CD4-positive, alpha-beta T cell treated with Interleukin-15 for 4 hours (primary cell): ENCODE measurements around the gene C17orf67.

Source experiments
- DNase-seq: peaks from one replicate; pipeline ENCODE4 v3.0.0-alpha.2; 2020; ENCODE audit warnings: low spot score

The C17orf67 gene, protein sequence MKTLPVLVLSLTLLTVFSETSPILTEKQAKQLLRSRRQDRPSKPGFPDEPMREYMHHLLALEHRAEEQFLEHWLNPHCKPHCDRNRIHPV

GRCh38 chr17:56833809-56834379 is at the start of gene C17orf67, which contains the start of gene DGKE:
C17orf67 (minus strand) TSS chr17:56833920; CDS start chr17:56815810, 18,110 bp downstream.
DGKE (plus strand) TSS chr17:56834151; CDS start chr17:56834796, 645 bp downstream.
- DNase-seq = peak; percentile 98

DNA sequence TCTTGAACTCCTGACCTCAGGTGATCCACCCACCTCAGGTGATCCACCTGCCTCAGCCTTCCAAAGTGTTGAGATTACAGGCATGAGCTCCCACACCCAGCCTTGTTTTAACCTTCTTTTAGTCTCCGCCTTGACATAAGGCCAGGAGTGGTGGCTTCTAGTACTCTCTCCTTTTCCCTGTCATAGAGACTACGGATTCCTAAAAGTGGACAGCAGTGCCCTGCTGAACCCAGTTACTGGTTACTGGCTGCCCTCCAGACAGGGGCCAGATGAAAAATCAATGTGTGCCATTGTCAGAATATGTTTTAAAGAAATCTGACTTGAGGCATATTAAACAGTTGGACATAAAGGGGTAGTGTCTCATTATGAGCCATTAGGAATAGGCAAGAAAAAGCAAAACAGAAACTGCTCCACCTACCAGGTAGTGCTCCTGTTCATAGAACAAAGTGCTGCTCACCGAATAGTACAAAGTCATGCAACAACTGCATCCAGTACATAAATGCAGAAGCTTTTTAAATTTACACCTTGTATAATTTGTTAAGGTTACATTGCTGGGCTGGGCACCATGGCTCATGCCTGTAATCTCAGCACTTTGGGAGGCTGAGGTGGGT is 48.1 kb upstream of the C17orf67 start:
- no peak for DNase-seq

DNA sequence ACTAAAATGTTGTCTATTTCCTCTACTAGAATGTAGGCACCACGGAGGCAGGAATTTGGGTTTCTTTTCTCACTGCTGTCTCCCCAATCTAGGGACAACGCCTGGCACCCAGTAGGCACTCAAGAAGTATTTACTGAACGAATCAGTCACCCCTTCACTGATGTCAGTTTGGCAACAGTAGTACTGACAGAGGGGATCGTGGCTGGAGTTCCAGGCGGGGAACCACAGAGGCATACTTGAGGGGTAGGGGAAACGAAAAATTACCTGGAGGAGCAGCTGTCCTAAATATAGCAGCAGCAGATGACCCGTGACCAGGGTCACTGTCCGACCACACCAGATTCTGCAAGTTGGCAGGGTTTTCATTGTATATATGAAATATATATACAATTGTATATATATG is 46.9 kb upstream of the C17orf67 start:
- no peak for DNase-seq

DNA sequence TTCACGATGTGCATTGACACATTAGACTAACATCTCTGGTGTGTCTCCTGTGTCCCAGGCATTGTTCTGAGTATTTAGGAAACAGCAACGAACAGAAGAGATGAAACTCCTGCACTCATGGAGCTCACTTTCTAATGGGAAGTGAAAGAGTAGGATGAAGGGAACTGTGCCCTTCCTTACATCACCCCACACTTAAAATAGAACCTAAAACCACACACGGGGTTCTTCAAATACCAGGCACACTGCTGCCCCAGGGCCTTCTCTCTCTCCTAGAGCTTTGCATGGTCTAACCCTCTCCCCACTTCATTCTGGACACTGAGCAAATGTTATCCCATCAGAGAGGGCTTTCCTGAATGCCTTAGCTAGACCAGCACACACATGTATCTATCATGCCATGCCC is 46.4 kb upstream of the C17orf67 start:
- no peak for DNase-seq

- no peak for DNase-seq
These were observed 45.6 kb upstream of the C17orf67 start for GRCh38 chr17:56879280-56879679.

DNA sequence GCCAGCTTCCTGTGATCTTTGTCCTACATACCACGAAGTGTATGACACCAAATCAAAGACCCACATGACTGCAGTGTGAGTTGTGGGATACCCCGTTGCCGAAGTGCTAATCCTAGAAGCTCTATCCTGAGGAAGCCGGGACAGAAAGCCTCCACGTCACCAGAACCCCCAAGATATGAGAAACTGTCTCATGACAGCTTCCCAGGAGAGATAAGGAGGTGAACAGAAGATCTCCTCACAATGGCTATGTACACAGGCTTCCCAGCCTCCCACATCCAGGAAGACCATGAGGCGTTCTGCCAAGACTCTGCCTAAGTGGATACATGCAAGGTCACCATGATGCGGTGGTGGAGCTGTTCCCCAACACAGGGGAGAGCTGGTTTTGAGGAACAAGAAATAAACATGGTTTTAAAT is 43.1 kb upstream of the C17orf67 start:
- no peak for DNase-seq

GRCh38 chr17:56870081-56870651 is 36.4 kb upstream of the C17orf67 start:
- DNase-seq = no peak

GRCh38 chr17:56868716-56869115 is 35.0 kb upstream of the C17orf67 start:
- DNase-seq = no peak

GRCh38 chr17:56867948-56868376 is 34.2 kb upstream of the C17orf67 start:
- DNase-seq = no peak

DNA sequence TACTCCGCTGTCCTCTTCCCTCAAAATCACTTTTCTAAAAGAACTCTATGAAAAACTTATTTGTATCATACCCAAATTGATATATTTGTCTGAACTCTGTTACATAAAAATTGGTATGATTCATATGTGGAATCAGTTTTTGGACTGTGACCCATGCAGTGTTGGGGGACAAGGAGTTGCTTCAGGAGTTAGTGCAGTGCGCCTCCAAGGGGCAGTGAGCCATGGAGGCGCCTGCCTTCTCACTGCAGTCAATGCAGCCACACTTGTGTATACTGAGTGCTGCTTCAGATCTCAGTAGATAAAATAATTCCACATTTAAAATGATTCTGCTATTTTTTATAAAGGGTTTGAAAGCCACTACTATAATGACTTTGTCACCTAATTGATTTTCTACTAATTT is 32.8 kb upstream of the C17orf67 start:
- DNase-seq = peak; percentile 9

DNA sequence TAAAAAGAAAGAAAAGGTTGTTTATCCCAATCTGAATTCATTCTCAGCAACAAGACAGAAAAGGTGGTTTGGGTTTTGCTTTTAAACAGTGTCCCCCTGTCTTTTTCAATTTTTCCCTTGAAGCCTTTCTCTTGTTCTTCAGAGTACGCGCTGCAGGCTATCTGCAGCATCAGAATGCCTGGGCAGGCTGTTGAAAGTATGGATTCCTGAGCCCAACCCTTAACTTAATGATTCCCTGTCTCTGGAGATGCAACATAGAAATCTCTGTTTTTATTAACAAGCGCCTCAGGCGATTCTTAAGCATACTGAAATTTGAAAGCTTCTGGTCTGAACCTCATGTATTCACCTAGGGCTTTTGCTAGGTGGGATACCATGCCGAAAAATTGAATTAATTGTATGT is 32.4 kb upstream of the C17orf67 start:
- DNase-seq = no peak

DNA sequence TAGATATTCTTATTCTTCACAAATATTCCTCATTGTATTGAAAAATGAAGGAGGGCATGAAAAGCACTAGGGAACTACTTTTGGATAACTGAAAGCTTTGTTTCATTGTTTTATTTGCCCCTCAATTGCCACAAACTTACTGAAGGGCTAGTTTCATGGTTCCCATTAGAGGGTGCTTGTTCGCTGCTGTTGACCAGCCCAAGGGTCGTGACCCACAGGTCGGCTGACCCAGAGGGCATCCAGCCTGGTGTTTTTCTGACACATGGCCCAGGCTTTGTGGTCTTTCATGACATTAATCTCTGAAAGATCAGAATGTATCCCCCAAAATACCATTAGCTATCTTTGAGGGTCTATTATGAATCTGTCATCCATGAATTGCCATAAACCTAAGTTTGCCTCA is 30.3 kb upstream of the C17orf67 start:
- DNase-seq = no peak

DNA sequence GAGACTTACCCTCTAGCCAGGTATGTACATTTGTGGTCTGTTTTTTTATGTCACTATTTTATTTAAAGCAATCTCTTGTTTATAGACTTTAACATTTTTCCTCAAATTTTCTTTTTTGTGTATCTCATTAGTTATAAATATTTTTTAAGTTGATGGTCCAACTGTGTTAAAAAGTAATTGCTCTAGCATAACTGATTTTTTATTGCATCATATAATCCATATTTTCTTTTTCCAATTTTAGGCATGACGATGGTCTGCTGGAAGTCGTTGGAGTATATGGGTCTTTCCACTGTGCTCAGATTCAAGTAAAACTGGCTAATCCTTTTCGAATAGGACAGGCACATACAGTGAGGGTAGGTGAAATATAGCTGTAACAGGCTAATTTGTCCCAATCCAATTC is 28.2 kb upstream of the C17orf67 start:
- DNase-seq = no peak

GRCh38 chr17:56851008-56851407 is 17.3 kb upstream of the C17orf67 start:
- no peak for DNase-seq

GRCh38 chr17:56850591-56850990 is 16.9 kb upstream of the C17orf67 start:
- DNase-seq = no peak

GRCh38 chr17:56849131-56849530 is 15.4 kb upstream of the C17orf67 start:
- DNase-seq = no peak

GRCh38 chr17:56847106-56847505 is 13.4 kb upstream of the C17orf67 start:
- no peak for DNase-seq

- no peak for DNase-seq
These were observed 12.2 kb upstream of the C17orf67 start for GRCh38 chr17:56845934-56846333.

- no peak for DNase-seq
These were observed 8.9 kb upstream of the C17orf67 start for GRCh38 chr17:56842577-56842976.

- no peak for DNase-seq
These were observed 5.0 kb upstream of the C17orf67 start for GRCh38 chr17:56838687-56839086.

DNA sequence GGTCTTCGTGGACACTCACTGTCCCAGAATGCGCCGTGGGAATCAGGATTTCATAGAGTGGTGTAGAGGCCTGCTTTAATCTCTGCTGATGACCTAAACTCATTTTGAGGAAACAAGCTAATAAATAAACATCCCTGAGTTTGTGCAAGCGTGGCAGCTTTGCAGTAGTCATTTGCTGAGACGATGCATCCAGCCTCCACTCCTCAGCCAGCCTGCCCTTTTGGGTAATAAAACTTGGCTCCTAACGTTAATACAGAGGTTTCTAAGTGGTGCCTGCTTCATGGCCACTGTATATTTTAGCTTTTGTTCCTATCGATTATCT is 1.5 kb upstream of the C17orf67 start:
- DNase-seq = no peak

DNA sequence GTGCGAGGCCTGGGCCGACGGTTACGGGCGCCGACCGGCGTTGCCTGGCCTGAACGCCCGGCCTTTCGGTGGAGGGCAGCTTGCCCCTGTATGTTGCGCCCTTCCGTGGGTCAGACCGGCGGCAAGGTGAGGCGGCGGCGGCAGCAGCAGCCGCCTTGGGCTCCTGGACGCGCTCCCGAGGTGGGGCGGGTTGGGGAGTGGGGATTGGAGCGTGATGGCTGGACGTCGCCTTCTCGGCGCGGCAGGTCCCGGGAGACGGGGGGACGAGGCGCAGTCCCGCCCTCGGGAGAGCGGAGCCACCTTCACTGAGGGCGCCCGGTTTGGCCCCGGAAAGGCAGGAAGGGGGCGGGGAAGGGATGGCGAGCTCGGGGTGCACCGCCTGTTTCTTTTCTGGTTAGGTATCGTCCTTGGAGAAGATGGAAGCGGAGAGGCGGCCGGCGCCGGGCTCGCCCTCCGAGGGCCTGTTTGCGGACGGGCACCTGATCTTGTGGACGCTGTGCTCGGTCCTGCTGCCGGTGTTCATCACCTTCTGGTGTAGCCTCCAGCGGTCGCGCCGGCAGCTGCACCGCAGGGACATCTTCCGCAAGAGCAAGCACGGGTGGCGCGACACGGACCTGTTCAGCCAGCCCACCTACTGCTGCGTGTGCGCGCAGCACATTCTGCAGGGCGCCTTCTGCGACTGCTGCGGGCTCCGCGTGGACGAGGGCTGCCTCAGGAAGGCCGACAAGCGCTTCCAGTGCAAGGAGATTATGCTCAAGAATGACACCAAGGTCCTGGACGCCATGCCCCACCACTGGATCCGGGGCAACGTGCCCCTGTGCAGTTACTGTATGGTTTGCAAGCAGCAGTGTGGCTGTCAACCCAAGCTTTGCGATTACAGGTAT is 902 bp upstream of the C17orf67 start:
- DNase-seq = peak; percentile 71
